Esophagus muscularis mucosa (tissue), 4 donors: ENCODE measurements around the gene PDIA5. TPM values are rescaled to one million over a fixed set of nuclear protein-coding genes. Genes with fewer than 3 reads are reported as not detected.
"Not testable (repeated sequence)": the region's sequence is repeated elsewhere in the genome, so short reads cannot be mapped to it uniquely, and the experiment has no call there.

Experiments
- DNase-seq: peaks from one replicate; pipeline ENCODE4 v3.0.0-alpha.2; 2017; ENCODE audit errors: extremely low spot score
- H3K27ac ChIP-seq, 4 donors: fragments of 200-600 bp; sonication (generic); replicated peaks in 1 of 4; 1 replicate in 3 of 4; 2 replicates in 1 of 4; pipeline ENCODE4 v1.5.1; 2016 to 2019; ENCODE audit warnings: mild to moderate bottlenecking in 1 of 4
- H3K27me3 ChIP-seq, 4 donors: fragments of 200-600 bp; sonication (generic); one replicate each; pipeline versions ENCODE4 v1.5.1 to v1.6.0; 2016 to 2019
- H3K36me3 ChIP-seq, 4 donors: fragments of 200-600 bp; sonication (generic); one replicate each; pipeline ENCODE4 v1.5.1; 2016 to 2019
- H3K4me1 ChIP-seq, 4 donors: fragments of 200-600 bp; sonication (generic); one replicate each; pipeline ENCODE4 v1.5.1; 2016 to 2019
- H3K4me3 ChIP-seq, 4 donors: fragments of 200-600 bp; sonication (generic); 1 replicate in 2 of 4; 2 replicates in 2 of 4; pipeline ENCODE4 v1.5.1; 2016 to 2019; ENCODE audit warnings: mild to moderate bottlenecking in 4 of 4, moderate library complexity in 1 of 4
- H3K9me3 ChIP-seq, 4 donors: fragments of 200-600 bp; sonication (generic); 1 replicate in 3 of 4; 2 replicates in 1 of 4; pipeline ENCODE4 v1.5.1; 2016 to 2019
- EP300 ChIP-seq: sonication (generic); formaldehyde crosslinking; IDR thresholded peaks from one replicate; pipeline ENCODE4 v1.6.1; 2017; ENCODE audit warnings: antibody characterized with exemption
- POLR2A ChIP-seq: fragments of 450-650 bp; IDR thresholded peaks from one replicate; pipeline ENCODE4 v1.6.1; 2017; ENCODE audit warnings: antibody characterized with exemption, moderate library complexity, mild to moderate bottlenecking, low read depth
- POLR2AphosphoS5 ChIP-seq, 2 donors: sonication (generic); formaldehyde crosslinking; IDR thresholded peaks; one replicate each; pipeline ENCODE4 v1.6.1; 2017; ENCODE audit warnings: antibody characterized with exemption in 2 of 2
- WGBS: methylation state at CpG from one replicate; pipeline ENCODE4 v1.1.5; 2018; 5-methylcytosine and 5-hydroxymethylcytosine counted together
- intact Hi-C: fragments of 100-400 bp; cut with DNase I; formaldehyde crosslinking; loops from one replicate; pipeline ENCODE4 v1.15.1; 2023
- total RNA-seq, 4 donors: library from RNA; depleted of rRNA; stranded (reverse); fragments of >200 nt; gene quantifications; one replicate each; pipeline versions ENCODE4 v1.1.0 to v1.2.1, GENCODE V29; 2016
- TF ChIP-seq, protein P1 (sequence below), 3 experiments: fragments of 200-600 bp in 2 of 3; fragments of 450-650 bp in 1 of 3; sonication (generic) in 2 of 3; IDR thresholded peaks; one replicate each; pipeline ENCODE4 v1.5.1; 2017 to 2019; ENCODE audit warnings: antibody characterized with exemption in 3 of 3, mild to moderate bottlenecking in 2 of 3, moderate library complexity in 1 of 3

The PDIA5 gene
- total RNA-seq, 4 donors from 2014 or later: 12.5 to 16.4 (median 15.1) TPM

GRCh38 chr3:123150449-123151215, 83.8 kb downstream of the PDIA5 start:
- no peaks in the 10 kb centered on the region for H3K9me3 ChIP-seq
- no peaks in the 10 kb centered on the region for H3K27me3 ChIP-seq
- no peak for DNase-seq
- no peak overlapping the region for H3K27ac ChIP-seq
- 93% methylated on average over 15 of the region's 15 CpGs for WGBS
- TF ChIP-seq POLR2A (no peak), EP300 (no peak), POLR2AphosphoS5 (IDR thresholded peaks at IDR 0.05) (no peak)
- TF ChIP-seq, protein P1, sequence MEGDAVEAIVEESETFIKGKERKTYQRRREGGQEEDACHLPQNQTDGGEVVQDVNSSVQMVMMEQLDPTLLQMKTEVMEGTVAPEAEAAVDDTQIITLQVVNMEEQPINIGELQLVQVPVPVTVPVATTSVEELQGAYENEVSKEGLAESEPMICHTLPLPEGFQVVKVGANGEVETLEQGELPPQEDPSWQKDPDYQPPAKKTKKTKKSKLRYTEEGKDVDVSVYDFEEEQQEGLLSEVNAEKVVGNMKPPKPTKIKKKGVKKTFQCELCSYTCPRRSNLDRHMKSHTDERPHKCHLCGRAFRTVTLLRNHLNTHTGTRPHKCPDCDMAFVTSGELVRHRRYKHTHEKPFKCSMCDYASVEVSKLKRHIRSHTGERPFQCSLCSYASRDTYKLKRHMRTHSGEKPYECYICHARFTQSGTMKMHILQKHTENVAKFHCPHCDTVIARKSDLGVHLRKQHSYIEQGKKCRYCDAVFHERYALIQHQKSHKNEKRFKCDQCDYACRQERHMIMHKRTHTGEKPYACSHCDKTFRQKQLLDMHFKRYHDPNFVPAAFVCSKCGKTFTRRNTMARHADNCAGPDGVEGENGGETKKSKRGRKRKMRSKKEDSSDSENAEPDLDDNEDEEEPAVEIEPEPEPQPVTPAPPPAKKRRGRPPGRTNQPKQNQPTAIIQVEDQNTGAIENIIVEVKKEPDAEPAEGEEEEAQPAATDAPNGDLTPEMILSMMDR (IDR thresholded peaks at IDR 0.05): no peak
- H3K4me3 ChIP-seq: no peak overlapping the region
- H3K36me3 ChIP-seq: peaks cover 21 to 93% (median 71%) of the 10 kb centered on the region in 4 donors
- intact Hi-C loops: no loop called here
- no peaks in the 10 kb centered on the region for H3K4me1 ChIP-seq

- intact Hi-C loops: no loop called here
- Histone ChIP-seq H3K4me1 (no peaks in the 10 kb centered on the region), H3K27ac (no peak overlapping the region), H3K9me3 (no peaks in the 10 kb centered on the region), H3K36me3 (peaks cover 14 to 93% (median 70%) of the 10 kb centered on the region in 4 donors), H3K4me3 (no peak overlapping the region), H3K27me3 (no peaks in the 10 kb centered on the region)
- 94% methylated on average over 7 of the region's 7 CpGs for WGBS
- DNase-seq: no peak
- TF ChIP-seq, protein P1 (IDR thresholded peaks at IDR 0.05): no peak
- TF ChIP-seq EP300 (no peak), POLR2A (no peak), POLR2AphosphoS5 (IDR thresholded peaks at IDR 0.05) (no peak)
Observed at GRCh38 chr3:123151251-123151705, 84.5 kb downstream of the PDIA5 start.

GRCh38 chr3:123151853-123152420, 85.1 kb downstream of the PDIA5 start:
- H3K27me3 ChIP-seq, H3K27ac ChIP-seq, H3K4me3 ChIP-seq, DNase-seq, H3K9me3 ChIP-seq, H3K4me1 ChIP-seq, intact Hi-C loops: not testable (repeated sequence)
- peaks cover 11 to 93% (median 70%) of the 10 kb centered on the region in 4 donors for H3K36me3 ChIP-seq
- WGBS: 77% methylated on average over 3 of the region's 3 CpGs

DNA sequence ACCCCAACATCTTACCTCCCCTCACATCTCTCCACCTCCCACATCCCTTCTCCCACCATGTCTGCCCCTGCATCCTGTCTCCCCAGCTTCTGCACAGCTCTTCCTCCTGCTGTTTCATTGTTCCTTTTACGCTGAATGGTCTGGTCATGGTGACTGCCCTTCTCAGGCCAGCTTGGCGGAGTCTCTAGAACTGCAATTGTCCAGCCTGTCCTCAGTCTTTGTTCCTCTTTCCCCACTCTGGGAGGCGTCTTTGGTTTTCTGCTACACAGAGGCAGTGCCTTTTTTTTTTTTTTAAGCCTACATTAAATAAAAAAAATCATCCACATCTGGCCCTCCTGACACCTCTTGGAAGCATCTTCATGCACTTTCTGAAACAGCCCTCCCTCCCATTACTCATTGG, 85.9 kb downstream of the PDIA5 start:
- Histone ChIP-seq H3K27me3 (no peaks in the 10 kb centered on the region), H3K4me1 (no peaks in the 10 kb centered on the region), H3K4me3 (no peak overlapping the region), H3K27ac (no peak overlapping the region), H3K36me3 (peaks cover 11 to 93% (median 68%) of the 10 kb centered on the region in 4 donors), H3K9me3 (no peaks in the 10 kb centered on the region)
- 86% methylated on average over 3 of the region's 3 CpGs for WGBS
- intact Hi-C loops: no loop called here
- DNase-seq: no peak
- TF ChIP-seq EP300 (no peak), POLR2AphosphoS5 (IDR thresholded peaks at IDR 0.05) (no peak), POLR2A (no peak)
- TF ChIP-seq, protein P1 (IDR thresholded peaks at IDR 0.05): no peak

GRCh38 chr3:123153125-123154019, 86.5 kb downstream of the PDIA5 start:
- Histone ChIP-seq H3K36me3 (peaks cover 11 to 92% (median 64%) of the 10 kb centered on the region in 4 donors), H3K27ac (no peak overlapping the region), H3K9me3 (no peaks in the 10 kb centered on the region), H3K27me3 (no peaks in the 10 kb centered on the region), H3K4me1 (no peaks in the 10 kb centered on the region), H3K4me3 (no peak overlapping the region)
- WGBS: 84% methylated on average over 6 of the region's 6 CpGs
- intact Hi-C loops: no loop called here
- TF ChIP-seq POLR2A (no peak), POLR2AphosphoS5 (IDR thresholded peaks at IDR 0.05) (no peak), EP300 (no peak)
- TF ChIP-seq, protein P1 (IDR thresholded peaks at IDR 0.05): no peak
- no peak for DNase-seq
